Stimulated activated CD8-positive, alpha-beta memory T cell treated with anti-CD3 and anti-CD28 coated beads, Interleukin-15, amount 100 ng/mL, for 1 hour (primary cell): ENCODE measurements around the gene DCAF15.
"Not testable (repeated sequence)": the region's sequence is repeated elsewhere in the genome, so short reads cannot be mapped to it uniquely, and the experiment has no call there.

Source experiments
- DNase-seq: peaks from one replicate; pipeline ENCODE4 v3.0.0-alpha.2; 2020; ENCODE audit warnings: low read depth

The DCAF15 gene

GRCh38 chr19:13952154-13952930, at the start of gene DCAF15:
Gene DCAF15, plus strand, starts transcription at chr19:13952509. Its CDS starts 4 bp downstream, at chr19:13952513.
- DNase-seq, result peak; percentile 98

GRCh38 chr19:13902993-13903555, 49.2 kb upstream of the DCAF15 start:
- no peak for DNase-seq

GRCh38 chr19:13905634-13906520, 46.4 kb upstream of the DCAF15 start, which contains the start of the genes BRME1 and CC2D1A:
Gene BRME1, minus strand, starts transcription at chr19:13906117. Its CDS starts 1,225 bp downstream, at chr19:13904892.
Gene CC2D1A, plus strand, starts transcription at chr19:13906201. Its CDS starts 241 bp downstream, at chr19:13906442.
- peak; percentile 84 for DNase-seq

GRCh38 chr19:13906521-13906904, 45.8 kb upstream of the DCAF15 start:
- no peak for DNase-seq

GRCh38 chr19:13906910-13907309, 45.4 kb upstream of the DCAF15 start:
- no peak for DNase-seq

GRCh38 chr19:13908674-13909073, 43.6 kb upstream of the DCAF15 start:
- no peak for DNase-seq

- no peak for DNase-seq
Measured at GRCh38 chr19:13909430-13909829, 42.9 kb upstream of the DCAF15 start.

GRCh38 chr19:13913352-13913751, 39.0 kb upstream of the DCAF15 start:
- no peak for DNase-seq

- no peak for DNase-seq
Measured at GRCh38 chr19:13914777-13915176, 37.5 kb upstream of the DCAF15 start.

- no peak for DNase-seq
Measured at GRCh38 chr19:13917888-13918406, 34.4 kb upstream of the DCAF15 start.

GRCh38 chr19:13918726-13919411, 33.4 kb upstream of the DCAF15 start:
- no peak for DNase-seq

- no peak for DNase-seq
Measured at GRCh38 chr19:13920524-13920923, 31.8 kb upstream of the DCAF15 start.

- no peak for DNase-seq
Measured at GRCh38 chr19:13920940-13921747, 31.2 kb upstream of the DCAF15 start.

- DNase-seq, result not testable (repeated sequence)
Measured at GRCh38 chr19:13922118-13922517, 30.2 kb upstream of the DCAF15 start.

GRCh38 chr19:13923194-13923987, 28.9 kb upstream of the DCAF15 start:
- no peak for DNase-seq

- DNase-seq, result no peak
Measured at GRCh38 chr19:13926010-13926409, 26.3 kb upstream of the DCAF15 start.

GRCh38 chr19:13926715-13927114, 25.6 kb upstream of the DCAF15 start:
- DNase-seq, result no peak

- no peak for DNase-seq
Measured at GRCh38 chr19:13929340-13929739, 23.0 kb upstream of the DCAF15 start.

GRCh38 chr19:13929956-13930355, 22.4 kb upstream of the DCAF15 start:
- no peak for DNase-seq

- no peak for DNase-seq
Measured at GRCh38 chr19:13930402-13930801, 21.9 kb upstream of the DCAF15 start.
